BLaER1 (cell line): ENCODE results near the gene MAPT.

Experiments
- H3K27ac ChIP-seq: shearing (Covaris generic); formaldehyde crosslinking; 2 replicates; pipeline ENCODE4 v1.8.1; 2022
- H3K27me3 ChIP-seq: shearing (Covaris generic); formaldehyde crosslinking; 2 replicates; pipeline ENCODE4 v1.8.1; 2022
- H3K36me3 ChIP-seq: shearing (Covaris generic); formaldehyde crosslinking; 2 replicates; pipeline ENCODE4 v1.8.1; 2022
- H3K4me1 ChIP-seq: shearing (Covaris generic); formaldehyde crosslinking; 2 replicates; pipeline ENCODE4 v1.8.1; 2022
- H3K4me2 ChIP-seq: shearing (Covaris generic); formaldehyde crosslinking; 2 replicates; pipeline ENCODE4 v1.8.1; 2022
- H3K4me3 ChIP-seq: shearing (Covaris generic); formaldehyde crosslinking; 2 replicates; pipeline ENCODE4 v1.8.1; 2022
- H3K9ac ChIP-seq: shearing (Covaris generic); formaldehyde crosslinking; 2 replicates; pipeline ENCODE4 v1.8.1; 2022
- H3K9me3 ChIP-seq: shearing (Covaris generic); formaldehyde crosslinking; 2 replicates; pipeline ENCODE4 v1.8.1; 2022
- H4K20me1 ChIP-seq: shearing (Covaris generic); formaldehyde crosslinking; 2 replicates; pipeline ENCODE4 v1.8.1; 2022
- Cebpa-rat ChIP-seq: shearing (Covaris generic); IDR thresholded peaks from 2 replicates; pipeline ENCODE4 v1.8.1; 2022

Gene MAPT

GRCh38 chr17:46027048-46027975, 133.0 kb downstream of the MAPT start:
- Histone ChIP-seq H3K36me3 (peaks cover 41% of the 10 kb centered on the region), H3K27ac (peak overlapping the region; percentile 80), H3K9ac (peak overlapping the region; percentile 22; the same call in 1 of the 2 replicates), H3K9me3 (no peaks in the 10 kb centered on the region), H3K4me1 (peaks cover 70% of the 10 kb centered on the region), H3K4me3 (0 out of 2 replicates have a peak overlapping the region, but pooled peaks have one; percentile 30), H4K20me1 (peaks cover 75% of the 10 kb centered on the region), H3K4me2 (peak overlapping the region; percentile 78), H3K27me3 (no peaks in the 10 kb centered on the region)
- TF ChIP-seq Cebpa-rat = no peak

- H3K4me3 ChIP-seq = no peak overlapping the region
- peak overlapping the region; percentile 80; the same call in 1 of the 2 replicates for H3K27ac ChIP-seq
Measured at GRCh38 chr17:46027976-46028325, 133.6 kb downstream of the MAPT start.

GRCh38 chr17:46028374-46028773, 134.0 kb downstream of the MAPT start:
- H3K4me3 ChIP-seq = no peak overlapping the region
- no peaks in the 10 kb centered on the region for H3K9me3 ChIP-seq
- no peak for TF ChIP-seq Cebpa-rat
- H3K36me3 ChIP-seq = peaks cover 47% of the 10 kb centered on the region
- peak overlapping the region; percentile 78; the same call in 1 of the 2 replicates for H3K4me2 ChIP-seq
- peaks cover 68% of the 10 kb centered on the region for H3K4me1 ChIP-seq
- H3K9ac ChIP-seq = no peak overlapping the region
- H4K20me1 ChIP-seq = peaks cover 83% of the 10 kb centered on the region
- H3K27ac ChIP-seq = 0 out of 2 replicates have a peak overlapping the region, but pooled peaks have one; percentile 80
- no peaks in the 10 kb centered on the region for H3K27me3 ChIP-seq

More at GRCh38 chr17:46027976-46028325, 133.6 kb downstream of the MAPT start:
- Histone ChIP-seq H3K9me3 (no peaks in the 10 kb centered on the region), H3K36me3 (peaks cover 43% of the 10 kb centered on the region), H4K20me1 (peaks cover 79% of the 10 kb centered on the region), H3K9ac (peak overlapping the region; percentile 22; the same call in 1 of the 2 replicates), H3K4me1 (peaks cover 70% of the 10 kb centered on the region), H3K27me3 (no peaks in the 10 kb centered on the region), H3K4me2 (peak overlapping the region; percentile 78)
- TF ChIP-seq Cebpa-rat = no peak

- no peaks in the 10 kb centered on the region for H3K27me3 ChIP-seq
- H3K4me1 ChIP-seq = peaks cover 61% of the 10 kb centered on the region
- H3K36me3 ChIP-seq = peaks cover 54% of the 10 kb centered on the region
- no peak overlapping the region for H3K4me3 ChIP-seq
- H3K9me3 ChIP-seq = no peaks in the 10 kb centered on the region
- H4K20me1 ChIP-seq = peaks cover 88% of the 10 kb centered on the region
- no peak for TF ChIP-seq Cebpa-rat
- H3K9ac ChIP-seq = no peak overlapping the region
- H3K4me2 ChIP-seq = 0 out of 2 replicates have a peak overlapping the region, but pooled peaks have one; percentile 8
- no peak overlapping the region for H3K27ac ChIP-seq
Measured at GRCh38 chr17:46028981-46029565, 134.7 kb downstream of the MAPT start.

GRCh38 chr17:46029627-46030026, 135.3 kb downstream of the MAPT start:
- no peak overlapping the region for H3K4me2 ChIP-seq
- H3K9me3 ChIP-seq = no peaks in the 10 kb centered on the region
- no peak for TF ChIP-seq Cebpa-rat
- H3K27me3 ChIP-seq = no peaks in the 10 kb centered on the region
- H3K4me3 ChIP-seq = no peak overlapping the region
- H3K27ac ChIP-seq = no peak overlapping the region
- H3K36me3 ChIP-seq = peaks cover 60% of the 10 kb centered on the region
- H4K20me1 ChIP-seq = peaks cover 93% of the 10 kb centered on the region
- H3K4me1 ChIP-seq = peaks cover 55% of the 10 kb centered on the region
- H3K9ac ChIP-seq = no peak overlapping the region

- no peak overlapping the region for H3K4me3 ChIP-seq
- peaks cover 93% of the 10 kb centered on the region for H4K20me1 ChIP-seq
- H3K4me1 ChIP-seq = peaks cover 44% of the 10 kb centered on the region
- no peak overlapping the region for H3K27ac ChIP-seq
- no peak for TF ChIP-seq Cebpa-rat
- H3K36me3 ChIP-seq = peaks cover 71% of the 10 kb centered on the region
- H3K27me3 ChIP-seq = no peaks in the 10 kb centered on the region
- H3K9ac ChIP-seq = no peak overlapping the region
- no peak overlapping the region for H3K4me2 ChIP-seq
- no peaks in the 10 kb centered on the region for H3K9me3 ChIP-seq
Measured at GRCh38 chr17:46030752-46031151, 136.4 kb downstream of the MAPT start.

GRCh38 chr17:46031440-46031839, 137.1 kb downstream of the MAPT start:
- Histone ChIP-seq H3K4me3 (no peak overlapping the region), H4K20me1 (peaks cover 86% of the 10 kb centered on the region), H3K27ac (no peak overlapping the region), H3K4me2 (no peak overlapping the region), H3K9me3 (no peaks in the 10 kb centered on the region), H3K36me3 (peaks cover 78% of the 10 kb centered on the region), H3K27me3 (no peaks in the 10 kb centered on the region), H3K4me1 (peaks cover 37% of the 10 kb centered on the region), H3K9ac (no peak overlapping the region)
- no peak for TF ChIP-seq Cebpa-rat

GRCh38 chr17:46031920-46032319, 137.6 kb downstream of the MAPT start:
- no peak for TF ChIP-seq Cebpa-rat
- H3K36me3 ChIP-seq = peaks cover 83% of the 10 kb centered on the region
- no peaks in the 10 kb centered on the region for H3K9me3 ChIP-seq
- H3K4me2 ChIP-seq = no peak overlapping the region
- H3K4me1 ChIP-seq = peaks cover 33% of the 10 kb centered on the region
- H3K9ac ChIP-seq = no peak overlapping the region
- H3K27ac ChIP-seq = no peak overlapping the region
- H3K4me3 ChIP-seq = no peak overlapping the region
- peaks cover 81% of the 10 kb centered on the region for H4K20me1 ChIP-seq
- H3K27me3 ChIP-seq = no peaks in the 10 kb centered on the region

GRCh38 chr17:46032909-46033308, 138.6 kb downstream of the MAPT start:
- Histone ChIP-seq H3K4me3 (no peak overlapping the region), H3K4me1 (peaks cover 23% of the 10 kb centered on the region), H3K4me2 (no peak overlapping the region), H4K20me1 (peaks cover 77% of the 10 kb centered on the region), H3K27ac (no peak overlapping the region), H3K36me3 (peaks cover 93% of the 10 kb centered on the region), H3K27me3 (no peaks in the 10 kb centered on the region), H3K9ac (no peak overlapping the region), H3K9me3 (no peaks in the 10 kb centered on the region)
- TF ChIP-seq Cebpa-rat = no peak

GRCh38 chr17:46033392-46033791, 139.0 kb downstream of the MAPT start:
- no peaks in the 10 kb centered on the region for H3K9me3 ChIP-seq
- TF ChIP-seq Cebpa-rat = no peak
- no peak overlapping the region for H3K4me3 ChIP-seq
- no peak overlapping the region for H3K9ac ChIP-seq
- peaks cover 18% of the 10 kb centered on the region for H3K4me1 ChIP-seq
- H3K4me2 ChIP-seq = no peak overlapping the region
- peaks cover 77% of the 10 kb centered on the region for H4K20me1 ChIP-seq
- no peak overlapping the region for H3K27ac ChIP-seq
- no peaks in the 10 kb centered on the region for H3K27me3 ChIP-seq
- H3K36me3 ChIP-seq = peaks cover 96% of the 10 kb centered on the region
